Sigmoid colon (tissue), 4 donors: ENCODE data around the gene PNO1.

Source experiments
- CTCF ChIP-seq, 4 experiments: fragments of 450-650 bp in 3 of 4; fragments of 200-600 bp in 1 of 4; IDR thresholded peaks; one replicate each; pipeline ENCODE4 v1.5.1; 2016 to 2019; ENCODE audit warnings: antibody characterized with exemption in 4 of 4, mild to moderate bottlenecking in 3 of 4, moderate library complexity in 2 of 4
- POLR2A ChIP-seq, 2 donors: fragments of 450-650 bp; IDR thresholded peaks; one replicate each; pipeline ENCODE4 v1.6.1; 2016; ENCODE audit warnings: antibody characterized with exemption in 2 of 2, mild to moderate bottlenecking in 2 of 2, moderate library complexity in 2 of 2
- POLR2AphosphoS5 ChIP-seq, 4 donors: sonication (generic); formaldehyde crosslinking; IDR thresholded peaks; one replicate each; pipeline ENCODE4 v1.6.1; 2017; ENCODE audit warnings: antibody characterized with exemption in 4 of 4

- TF ChIP-seq CTCF (IDR thresholded peaks at IDR 0.05) (no peak), POLR2A (IDR thresholded peaks at IDR 0.05) (no peak), POLR2AphosphoS5 (IDR thresholded peaks at IDR 0.05) (no peak)
These were observed 36.2 kb downstream of the PNO1 start for GRCh38 chr2:68193787-68194372.
